HepG2 (cell line): Measurements from ENCODE around the gene C20orf202. TPM values are rescaled to one million over a fixed set of nuclear protein-coding genes. Genes with fewer than 3 reads are reported as not detected.

Experiments
- ATAC-seq: fragments of 200-7000 bp; cut with Tn5 transposase; 3 replicates; pipeline ENCODE4 v1.9.1; 2020; ENCODE audit warnings: mild to moderate bottlenecking, moderate library complexity
- BruUV-seq: library from RNA; stranded (reverse); fragments of 400-500 nt; replicated peaks from 2 replicates; lab custom pipeline; 2021; lab: Mats Ljungman, UMichigan
- CTCF ChIA-PET: fragments of 300-600 bp; formaldehyde crosslinking; extraction: SDS; loops from one replicate; lab custom pipeline; 2021; ENCODE audit warnings: low total read pairs, inconsistent platforms, low intra/inter-chr PET ratio; lab: Yijun Ruan, JAX
- POLR2A ChIA-PET: fragments of 350-600 bp; sonication (Branson Sonifier 250); formaldehyde crosslinking; loops from one replicate; lab custom pipeline; 2020; ENCODE audit warnings: antibody characterized with exemption, inconsistent platforms; lab: Yijun Ruan, JAX
- DNase-seq: peaks from one replicate; pipeline ENCODE4 v3.0.0-alpha.2; 2015; ENCODE audit warnings: low spot score
- FAIRE-seq: peaks from 3 replicates; lab custom pipeline; 2011; peaks lifted over from hg19 to GRCh38; lab: Jason Lieb, UNC
- H2AFZ ChIP-seq: one replicate; pipeline ENCODE4 v1.6.1; 2011; ENCODE audit warnings: low read length, inconsistent platforms
- H3K27ac ChIP-seq: fragments of 300-600 bp; 3 replicates; pipeline ENCODE4 v1.8.0; 2011; ENCODE audit warnings: mixed run types, mild to moderate bottlenecking, mixed read lengths, low read length, inconsistent platforms; ENCODE audit not compliant: insufficient read depth; ENCODE audit errors: extremely low read length
- H3K27me3 ChIP-seq, 2 experiments: fragments of 200-600 bp in 1 of 2; 2 replicates in 1 of 2; 3 replicates in 1 of 2; pipeline versions ENCODE4 v1.6.0 to v1.8.0; 2011; ENCODE audit warnings: low read length in 2 of 2, mild to moderate bottlenecking in 2 of 2, moderate library complexity in 2 of 2, inconsistent platforms in 1 of 2; ENCODE audit not compliant: insufficient read depth in 2 of 2, control insufficient read depth in 1 of 2
- H3K36me3 ChIP-seq, 2 experiments: fragments of 200-600 bp in 1 of 2; replicated peaks in 1 of 2; 2 replicates in 1 of 2; 3 replicates in 1 of 2; pipeline versions ENCODE4 v1.5.1 to v1.8.0; 2011; ENCODE audit warnings: low read length in 2 of 2, inconsistent platforms in 1 of 2; ENCODE audit not compliant: insufficient read depth in 2 of 2, control insufficient read depth in 1 of 2
- H3K4me1 ChIP-seq: 2 replicates; pipeline ENCODE4 v1.5.1; 2012; ENCODE audit warnings: low read length, inconsistent platforms; ENCODE audit not compliant: insufficient read depth
- H3K4me2 ChIP-seq: 2 replicates; pipeline ENCODE4 v1.6.0; 2011; ENCODE audit warnings: low read depth, low read length, inconsistent platforms
- H3K4me3 ChIP-seq, 3 experiments: fragments of 200-600 bp in 1 of 3; sonication (generic), shearing (Covaris generic) in 1 of 3; replicated peaks in 1 of 3; 2 replicates each; pipeline ENCODE4 v1.5.1; 2011 to 2016; ENCODE audit warnings: low read length in 3 of 3, inconsistent platforms in 2 of 3, low read depth in 2 of 3, mild to moderate bottlenecking in 2 of 3, control low read depth in 1 of 3, mixed read lengths in 1 of 3; ENCODE audit not compliant: insufficient read depth in 1 of 3
- H3K79me2 ChIP-seq: one replicate; pipeline ENCODE4 v1.6.1; 2011; ENCODE audit warnings: low read length, inconsistent platforms; ENCODE audit not compliant: insufficient read depth
- H3K9ac ChIP-seq: 2 replicates; pipeline ENCODE4 v1.6.0; 2011; ENCODE audit warnings: mild to moderate bottlenecking, low read depth, low read length, inconsistent platforms; ENCODE audit not compliant: insufficient read depth
- H3K9me3 ChIP-seq: 2 replicates; pipeline ENCODE4 v1.5.1; 2012; ENCODE audit warnings: mild to moderate bottlenecking, low read length
- H4K20me1 ChIP-seq: 2 replicates; pipeline ENCODE4 v1.6.0; 2011; ENCODE audit warnings: inconsistent platforms, mild to moderate bottlenecking, low read length, moderate library complexity; ENCODE audit not compliant: insufficient read depth
- GZF1 ChIP-seq: sonication (generic); formaldehyde crosslinking; IDR thresholded peaks from 2 replicates; pipeline ENCODE4 v1.5.1; 2020; ENCODE audit warnings: mild to moderate bottlenecking, missing genetic modification reagents
- JUNB ChIP-seq: sonication (generic); formaldehyde crosslinking; IDR thresholded peaks from 2 replicates; pipeline ENCODE4 v1.8.0; 2022; ENCODE audit warnings: missing genetic modification reagents, mild to moderate bottlenecking, borderline replicate concordance
- MAZ ChIP-seq, 2 experiments: sonication (generic) in 1 of 2; formaldehyde crosslinking in 1 of 2; IDR thresholded peaks; 2 replicates each; pipeline versions ENCODE4 v1.5.0 to v1.6.1; 2012 to 2020; ENCODE audit warnings: low read depth in 2 of 2, mild to moderate bottlenecking in 2 of 2, borderline replicate concordance in 1 of 2, improper control_type of control experiment in 1 of 2, low read length in 1 of 2, missing genetic modification reagents in 1 of 2, moderate library complexity in 1 of 2
- ZMAT3 ChIP-seq: sonication (generic); formaldehyde crosslinking; conservative IDR thresholded peaks from 2 replicates; pipeline ENCODE4 v1.7.0; 2021; ENCODE audit warnings: missing genetic modification reagents
- ZNF160 ChIP-seq: sonication (generic); formaldehyde crosslinking; IDR thresholded peaks from 2 replicates; pipeline ENCODE4 v1.8.0; 2022; ENCODE audit warnings: mild to moderate bottlenecking, inconsistent platforms, missing genetic modification reagents
- ZNF350 ChIP-seq: sonication (generic); formaldehyde crosslinking; IDR thresholded peaks from 2 replicates; pipeline ENCODE4 v1.4.0; 2020; ENCODE audit warnings: mild to moderate bottlenecking, low read depth, missing genetic modification reagents, borderline replicate concordance
- ZNF713 ChIP-seq: sonication (generic); formaldehyde crosslinking; IDR thresholded peaks from 2 replicates; pipeline ENCODE4 v1.4.0; 2020; ENCODE audit warnings: mild to moderate bottlenecking, missing genetic modification reagents
- WGBS: methylation state at CpG from one replicate; pipeline ENCODE4 v1.1.6; 2017; ENCODE audit warnings: low lambda C conversion rate; 5-methylcytosine and 5-hydroxymethylcytosine counted together
- in situ Hi-C: cut with HindIII; loops from 2 replicates; pipeline ENCODE4 v1.10.0; 2017; ENCODE audit warnings: low pct_unique_long_range_greater_than_20kb; ENCODE audit not compliant: extremely low pct_ligation_motif_present
- intact Hi-C: fragments of 100-400 bp; cut with micrococcal nuclease; formaldehyde crosslinking; loops from one replicate; pipeline ENCODE4 v1.10.0; 2022; ENCODE audit not compliant: unreplicated experiment
- polyA plus RNA-seq, 8 experiments: library from polyadenylated mRNA; depleted of rRNA in 3 of 8; stranded (reverse) in 7 of 8; unstranded in 1 of 8; fragments of >200 nt; fragmentation: Illumina TruSeq in 4 of 8; extraction: Trizol in 4 of 8; gene quantifications; 2 replicates each; pipeline versions ENCODE4 v1.2.1 to v1.2.3, GENCODE V29; 2011 to 2016; ENCODE audit warnings: low read depth in 4 of 8, missing spikeins in 1 of 8, mixed read lengths in 1 of 8; ENCODE audit not compliant: insufficient read depth in 1 of 8
- total RNA-seq, 5 experiments: library from RNA; depleted of rRNA; stranded (reverse); fragments of >200 nt; fragmentation: Illumina TruSeq; extraction: Trizol; gene quantifications; 2 replicates each; pipeline ENCODE4 v1.2.3, GENCODE V29; 2016; ENCODE audit warnings: low read depth in 1 of 5
- TF ChIP-seq, protein P1 (sequence below): sonication (generic); formaldehyde crosslinking; IDR thresholded peaks from 2 replicates; pipeline ENCODE4 v1.4.0; 2020; ENCODE audit warnings: missing genetic modification reagents

The C20orf202 gene
- total and polyA plus RNA-seq, 2 of the 13 experiments (the other 11 are each of a cell fraction or from before 2014, with no cell fraction given) = 0.20 to 1.2 TPM

DNA sequence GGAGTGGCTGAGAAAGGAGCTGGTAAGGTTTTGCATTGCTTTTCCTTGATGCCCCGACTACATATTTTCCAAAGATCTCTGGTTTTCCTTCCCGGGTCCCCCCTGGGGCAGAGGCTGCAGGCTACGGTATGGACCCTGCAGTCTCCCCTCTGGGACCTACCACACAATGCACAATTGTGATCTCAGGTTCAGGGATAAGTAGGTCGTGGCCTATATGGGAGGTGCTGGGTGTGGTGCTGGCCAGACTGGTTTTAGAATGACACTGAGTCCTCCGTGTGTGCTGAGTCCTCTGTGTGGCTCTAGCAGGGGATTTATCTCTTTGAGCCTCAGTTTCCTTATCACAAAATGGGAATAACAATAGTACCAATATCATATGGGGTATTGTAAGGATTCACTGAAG, 376 bp downstream of the C20orf202 start:
- no peak overlapping the region for H3K4me2 ChIP-seq
- peaks cover 1 to 26% of the 10 kb centered on the region in 2 experiments; a peak in 3 of 5 replicates for H3K27me3 ChIP-seq
- ChIA-PET POLR2A (no interaction called here), CTCF (no interaction called here)
- DNase-seq (no peak), ATAC-seq (no peak), FAIRE-seq (no peak)
- no peak overlapping the region for H2AFZ ChIP-seq
- in situ Hi-C loops (no loop called here), intact Hi-C loops (no loop called here)
- H3K27ac ChIP-seq = no peak overlapping the region
- no peaks in the 10 kb centered on the region for H3K79me2 ChIP-seq
- H3K4me3 ChIP-seq = no peak overlapping the region
- no peaks in the 10 kb centered on the region for H3K36me3 ChIP-seq
- H3K4me1 ChIP-seq = no peaks in the 10 kb centered on the region
- H4K20me1 ChIP-seq = no peaks in the 10 kb centered on the region
- BruUV-seq = no TSS peak
- TF ChIP-seq, protein P1, sequence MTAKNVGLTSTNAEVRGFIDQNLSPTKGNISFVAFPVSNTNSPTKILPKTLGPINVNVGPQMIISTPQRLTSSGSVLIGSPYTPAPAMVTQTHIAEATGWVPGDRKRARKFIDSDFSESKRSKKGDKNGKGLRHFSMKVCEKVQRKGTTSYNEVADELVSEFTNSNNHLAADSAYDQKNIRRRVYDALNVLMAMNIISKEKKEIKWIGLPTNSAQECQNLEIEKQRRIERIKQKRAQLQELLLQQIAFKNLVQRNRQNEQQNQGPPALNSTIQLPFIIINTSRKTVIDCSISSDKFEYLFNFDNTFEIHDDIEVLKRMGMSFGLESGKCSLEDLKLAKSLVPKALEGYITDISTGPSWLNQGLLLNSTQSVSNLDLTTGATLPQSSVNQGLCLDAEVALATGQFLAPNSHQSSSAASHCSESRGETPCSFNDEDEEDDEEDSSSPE = no peak
- TF ChIP-seq GZF1 (CRISPR knock-in tag) (no peak), ZNF713 (CRISPR knock-in tag) (no peak), JUNB (no peak), MAZ (IDR thresholded peaks at IDR 0.05; ENCODE audit: borderline replicate concordance, low read depth, low read length) (no peak), MAZ (CRISPR knock-in tag; IDR thresholded peaks at IDR 0.05; ENCODE audit: low read depth) (no peak), ZMAT3 (CRISPR knock-in tag) (no peak), ZNF350 (CRISPR knock-in tag) (no peak), ZNF160 (CRISPR knock-in tag) (no peak)
- H3K9ac ChIP-seq = no peak overlapping the region
- WGBS = 9% methylated on average over 5 of the region's 5 CpGs
- H3K9me3 ChIP-seq = no peaks in the 10 kb centered on the region
